Transverse colon (tissue), 3 donors: ENCODE measurements around the gene MPST.

ENCODE experiments used
- EP300 ChIP-seq: sonication (generic); formaldehyde crosslinking; IDR thresholded peaks from one replicate; pipeline ENCODE4 v1.6.1; 2017; ENCODE audit warnings: antibody characterized with exemption, low read depth
- TF ChIP-seq, protein P1 (sequence below), 5 experiments: fragments of 200-600 bp in 3 of 5; fragments of 450-650 bp in 2 of 5; sonication (generic) in 3 of 5; IDR thresholded peaks; 1 replicate in 2 of 5; 2 replicates in 3 of 5; pipeline ENCODE4 v1.5.1; 2016 to 2017; ENCODE audit warnings: antibody characterized with exemption in 5 of 5, inconsistent platforms in 3 of 5, mild to moderate bottlenecking in 2 of 5, moderate library complexity in 1 of 5

DNA sequence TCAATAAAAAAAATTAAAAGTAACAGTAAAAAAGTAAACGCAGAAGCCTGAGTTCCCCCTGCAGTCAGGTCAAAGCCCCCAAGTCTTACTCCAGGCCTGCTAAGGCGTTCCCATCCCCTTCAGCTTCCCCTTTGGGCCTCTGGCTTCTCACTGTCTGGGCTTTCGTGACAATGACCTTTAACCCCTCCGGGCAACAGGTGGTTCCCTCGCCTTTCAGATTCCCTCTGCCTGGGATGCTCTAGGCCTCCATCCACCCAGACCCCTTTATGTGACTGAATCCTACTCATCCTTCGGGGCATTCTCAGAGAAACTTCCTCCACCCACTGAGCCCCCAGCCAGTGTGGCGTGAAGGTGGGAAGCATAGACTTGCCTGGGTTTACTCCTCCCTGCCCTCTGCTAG lies 8.0 kb downstream of the MPST start:
- TF ChIP-seq, protein P1, sequence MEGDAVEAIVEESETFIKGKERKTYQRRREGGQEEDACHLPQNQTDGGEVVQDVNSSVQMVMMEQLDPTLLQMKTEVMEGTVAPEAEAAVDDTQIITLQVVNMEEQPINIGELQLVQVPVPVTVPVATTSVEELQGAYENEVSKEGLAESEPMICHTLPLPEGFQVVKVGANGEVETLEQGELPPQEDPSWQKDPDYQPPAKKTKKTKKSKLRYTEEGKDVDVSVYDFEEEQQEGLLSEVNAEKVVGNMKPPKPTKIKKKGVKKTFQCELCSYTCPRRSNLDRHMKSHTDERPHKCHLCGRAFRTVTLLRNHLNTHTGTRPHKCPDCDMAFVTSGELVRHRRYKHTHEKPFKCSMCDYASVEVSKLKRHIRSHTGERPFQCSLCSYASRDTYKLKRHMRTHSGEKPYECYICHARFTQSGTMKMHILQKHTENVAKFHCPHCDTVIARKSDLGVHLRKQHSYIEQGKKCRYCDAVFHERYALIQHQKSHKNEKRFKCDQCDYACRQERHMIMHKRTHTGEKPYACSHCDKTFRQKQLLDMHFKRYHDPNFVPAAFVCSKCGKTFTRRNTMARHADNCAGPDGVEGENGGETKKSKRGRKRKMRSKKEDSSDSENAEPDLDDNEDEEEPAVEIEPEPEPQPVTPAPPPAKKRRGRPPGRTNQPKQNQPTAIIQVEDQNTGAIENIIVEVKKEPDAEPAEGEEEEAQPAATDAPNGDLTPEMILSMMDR (IDR thresholded peaks at IDR 0.05) = no peak
- TF ChIP-seq EP300 = no peak
